CD4-positive, alpha-beta T cell treated with Interferon alpha-2 for 1 hour (primary cell): Measurements from ENCODE around the gene PLPPR2.
"Not testable (repeated sequence)": the region's sequence is repeated elsewhere in the genome, so short reads cannot be mapped to it uniquely, and the experiment has no call there.

Experiments used
- DNase-seq, 2 donors: peaks; one replicate each; pipeline ENCODE4 v3.0.0-alpha.2; 2020 to 2022

The PLPPR2 gene

DNA sequence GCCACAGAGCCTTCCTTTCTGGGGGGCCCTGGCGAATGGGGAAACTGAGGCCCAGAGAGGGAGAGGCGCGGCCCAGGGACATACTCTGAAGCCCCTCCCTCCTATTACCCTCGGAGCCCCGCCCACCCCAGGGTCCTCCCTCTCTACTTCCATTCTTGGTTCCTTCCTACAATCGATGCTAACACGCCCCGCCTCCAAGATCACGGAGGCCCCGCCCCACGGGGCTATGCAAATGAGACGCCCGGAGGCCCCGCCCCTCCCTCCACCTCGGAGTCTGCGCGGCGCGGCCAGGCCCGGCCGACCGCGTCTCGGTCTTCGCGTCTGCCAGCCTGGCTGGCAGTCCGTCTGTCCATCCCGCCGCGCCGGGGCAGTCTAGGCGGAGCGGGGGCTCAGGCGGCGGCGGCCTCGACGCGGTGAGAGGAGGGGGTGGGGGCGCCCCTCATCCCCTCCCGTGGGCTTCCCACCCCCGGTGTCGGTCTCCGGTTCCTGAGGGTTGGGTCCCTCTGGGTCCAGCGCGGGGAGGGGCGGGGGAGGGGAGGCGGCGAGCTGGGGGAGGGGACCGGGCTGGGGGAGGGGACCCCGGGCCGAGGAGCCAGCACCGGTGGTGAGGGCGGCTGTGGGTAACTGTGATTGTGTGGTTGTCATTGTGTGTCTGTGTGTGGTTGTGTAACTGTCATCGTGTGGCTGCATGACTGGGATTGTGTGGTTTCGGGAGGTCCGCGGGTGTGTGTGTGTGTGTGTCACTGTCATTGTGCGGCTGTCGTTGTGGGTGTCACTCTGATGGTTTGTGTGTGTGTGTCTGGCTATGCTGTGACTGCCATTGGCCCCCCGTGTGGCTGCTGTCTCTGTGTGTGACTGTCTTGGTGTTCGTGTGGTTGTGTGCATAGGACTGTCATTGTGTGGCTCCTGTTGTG is at the start of gene PLPPR2:
Gene PLPPR2 (plus strand): TSS at position 273 of the 914 bp plus-strand sequence. CDS start 2,242 bp downstream, outside the sequence.
- peak; percentile 90 to 91 for DNase-seq

DNA sequence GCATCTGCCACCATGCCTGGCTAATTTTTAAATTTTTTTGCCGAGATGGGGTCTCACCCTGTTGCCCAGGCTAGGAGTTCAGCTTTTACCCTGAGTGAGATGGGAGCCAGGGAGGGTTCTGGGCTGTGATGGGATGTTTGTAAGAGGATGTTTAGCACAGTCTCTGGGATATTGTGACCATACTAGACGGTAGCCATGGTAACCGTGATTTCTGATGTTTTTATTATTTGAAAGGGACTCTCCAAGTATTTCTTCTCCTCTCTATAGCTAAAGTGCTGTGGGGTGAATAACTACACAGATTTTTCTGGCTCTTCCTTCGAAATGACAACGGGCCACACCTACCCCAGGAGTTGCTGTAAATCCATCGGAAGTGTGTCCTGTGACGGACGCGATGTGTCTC is 48.9 kb upstream of the PLPPR2 start:
- no peak for DNase-seq

DNA sequence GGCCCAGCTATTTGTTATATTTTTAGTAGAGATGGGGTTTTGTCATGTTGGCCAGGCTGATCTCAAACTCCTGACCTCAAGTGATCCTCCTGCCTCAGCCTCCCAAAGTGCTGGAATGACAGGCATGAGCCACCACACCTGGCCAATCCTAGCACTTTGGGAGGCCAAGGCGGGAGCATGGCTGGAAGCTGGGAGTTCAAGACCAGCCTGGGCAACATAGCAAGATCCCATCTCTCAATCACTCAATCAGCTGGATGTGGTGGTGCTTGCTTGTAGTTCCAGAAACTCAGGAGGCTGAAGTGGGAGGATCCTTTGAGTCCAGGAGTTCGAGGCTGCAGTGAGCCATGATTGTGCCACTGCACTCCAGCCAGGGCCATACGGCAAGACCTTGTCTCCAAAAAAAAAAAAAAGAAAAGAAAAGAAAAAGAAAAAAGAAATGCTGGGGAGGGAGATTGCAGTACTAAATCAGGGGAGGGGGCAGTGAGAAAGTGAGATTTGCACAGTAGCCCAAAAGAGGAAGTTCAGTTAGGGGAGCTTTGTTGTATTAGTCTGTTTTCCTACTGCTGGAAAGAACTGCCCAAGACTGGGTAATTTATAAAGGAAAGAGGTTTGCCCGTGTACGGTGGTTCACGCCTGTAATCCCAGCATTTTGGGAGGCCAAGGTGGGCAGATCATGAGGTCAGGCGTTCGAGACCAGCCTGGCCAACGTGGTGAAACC is 34.8 kb upstream of the PLPPR2 start:
- not testable (repeated sequence) for DNase-seq

- no peak for DNase-seq
These were observed 33.8 kb upstream of the PLPPR2 start for GRCh38 chr19:11321191-11322126.

DNA sequence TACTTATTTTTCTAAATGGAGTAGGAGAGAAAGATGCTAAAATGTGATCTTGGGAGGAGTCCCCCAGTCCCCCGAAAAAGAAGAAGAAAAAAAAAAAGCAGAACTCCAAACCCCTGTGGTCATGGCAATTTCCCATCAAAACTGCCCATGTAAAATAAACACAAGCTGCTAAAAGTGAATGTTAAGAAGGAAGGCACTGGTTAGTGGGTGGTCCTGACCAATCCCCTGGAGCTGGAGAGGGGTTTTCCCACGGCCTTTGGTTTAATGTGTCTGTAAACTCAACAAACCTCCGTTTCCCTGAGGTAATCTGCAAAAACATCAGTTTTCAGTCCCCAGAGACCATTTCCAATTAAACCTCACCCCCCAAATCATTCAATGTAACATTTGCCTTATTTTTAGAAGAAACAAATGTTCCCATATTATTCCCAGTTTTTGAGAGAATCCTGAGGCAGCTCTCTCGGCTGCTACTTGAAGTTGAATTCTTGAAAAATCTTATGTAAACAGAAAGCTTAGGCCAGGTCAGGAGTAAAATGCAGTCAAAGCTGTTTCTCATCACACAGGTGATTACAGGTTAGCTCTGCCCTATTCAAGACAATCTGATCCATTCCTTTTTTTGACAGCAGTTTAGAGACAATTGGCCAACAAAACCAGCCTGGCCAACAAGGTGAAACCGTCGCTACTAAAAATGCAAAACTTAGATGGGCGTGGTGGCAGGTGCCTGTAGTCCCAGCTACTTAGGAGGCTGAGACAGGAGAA is 32.8 kb upstream of the PLPPR2 start:
- DNase-seq = peak in 1 of 2 donors; percentile 22

GRCh38 chr19:11323601-11324078 is 31.6 kb upstream of the PLPPR2 start:
- no peak for DNase-seq

DNA sequence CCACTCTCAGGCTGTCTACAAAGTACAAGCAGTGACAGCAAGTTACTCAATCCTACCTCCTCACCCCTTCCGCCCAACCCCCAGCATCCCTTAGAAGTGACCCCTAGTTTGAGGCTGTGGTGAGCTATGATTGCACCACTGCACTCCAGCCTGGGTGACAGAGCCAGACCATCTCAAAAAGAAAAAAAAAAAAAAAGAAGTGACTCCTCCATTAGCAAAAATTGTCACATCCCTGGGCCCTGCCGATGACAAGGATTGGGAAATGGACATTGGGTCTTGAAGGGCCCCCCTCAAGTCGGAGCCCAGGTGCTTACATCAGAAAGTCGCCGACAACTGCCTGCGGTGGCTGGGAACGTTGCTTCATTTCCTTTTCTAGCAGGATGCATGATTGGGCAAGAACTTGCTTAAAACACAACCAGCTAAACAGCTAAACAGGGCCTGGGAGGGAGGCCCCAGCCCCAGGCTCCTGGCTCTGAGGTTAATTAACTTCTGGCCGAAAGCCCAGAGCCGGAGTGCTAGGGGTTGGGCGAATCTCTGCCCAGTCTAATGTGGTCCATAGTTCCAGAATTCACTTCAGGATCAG is 31.1 kb upstream of the PLPPR2 start:
- DNase-seq = peak; percentile 34 to 70

DNA sequence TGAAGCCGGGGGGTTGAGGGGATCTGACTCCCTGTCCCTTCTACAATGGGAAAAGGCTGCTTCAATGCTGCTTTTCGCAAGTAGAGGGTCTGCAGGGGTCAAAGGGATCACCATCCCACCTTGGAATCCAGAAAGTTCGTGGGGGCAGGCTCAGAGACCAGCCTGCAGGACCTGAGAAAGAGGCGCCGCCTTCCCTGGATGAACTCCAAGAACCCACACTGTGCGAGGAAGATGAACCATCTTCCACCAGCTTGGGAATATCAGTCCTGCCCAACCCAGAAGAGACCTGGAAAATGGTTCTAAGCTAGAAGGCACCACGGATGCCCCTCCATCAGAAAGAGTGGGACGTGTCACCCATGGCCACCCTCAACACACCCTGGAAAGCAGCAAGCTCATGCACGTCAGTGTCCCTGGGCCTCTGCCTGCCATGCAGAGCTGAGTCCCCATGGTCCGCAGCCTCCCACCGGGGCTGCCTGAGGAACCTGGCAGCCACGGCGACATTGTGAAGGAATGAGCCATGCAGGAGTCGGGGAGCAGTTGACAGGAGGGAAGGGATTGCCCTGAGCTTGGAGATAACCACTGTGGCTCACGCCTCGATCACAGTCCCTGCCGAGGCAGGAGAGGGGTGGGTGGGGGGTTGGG is 30.4 kb upstream of the PLPPR2 start:
- no peak for DNase-seq

GRCh38 chr19:11325544-11325943 is 29.7 kb upstream of the PLPPR2 start:
- no peak for DNase-seq

DNA sequence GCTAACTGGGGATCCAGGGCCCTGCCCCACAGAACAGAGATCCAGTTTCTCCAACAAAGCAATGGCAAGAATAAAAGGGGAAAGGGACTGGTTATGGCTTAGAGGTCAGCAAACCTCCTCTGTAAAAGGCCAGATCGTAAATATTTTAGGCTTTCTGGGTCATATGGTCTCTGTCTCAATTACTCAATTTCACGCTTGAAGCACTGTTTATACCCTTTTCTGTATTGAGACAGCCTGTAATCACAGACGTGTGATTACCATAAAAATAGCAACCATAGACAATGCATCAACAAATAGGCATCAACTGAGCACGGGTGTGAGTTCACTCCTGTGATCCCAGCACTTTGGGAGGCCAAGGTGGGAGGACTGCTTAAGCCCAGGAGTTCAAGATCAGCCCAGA is 25.1 kb upstream of the PLPPR2 start:
- no peak for DNase-seq

- DNase-seq = no peak
These were observed 23.7 kb upstream of the PLPPR2 start for GRCh38 chr19:11331502-11331901.

- no peak for DNase-seq
These were observed 22.4 kb upstream of the PLPPR2 start for GRCh38 chr19:11332822-11333221.

DNA sequence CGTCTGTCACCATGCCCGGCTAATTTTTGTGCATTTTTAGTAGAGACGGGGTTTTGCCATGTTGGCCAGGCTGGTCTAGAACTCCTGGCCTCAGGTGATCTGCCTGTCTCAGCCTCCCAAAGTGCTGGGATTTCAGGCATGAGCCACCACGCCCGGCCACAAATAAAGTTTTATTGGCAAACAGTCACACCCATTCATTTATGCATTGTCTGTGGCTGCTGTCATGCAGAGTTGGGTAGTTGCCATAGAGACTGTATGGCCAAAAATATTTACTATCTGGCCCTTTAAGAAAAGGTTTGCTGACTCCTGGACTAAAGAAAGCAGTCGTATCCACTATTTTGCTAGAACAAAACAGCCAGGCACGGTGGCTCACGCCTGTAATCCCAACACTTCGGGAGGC is 21.4 kb upstream of the PLPPR2 start:
- DNase-seq = not testable (repeated sequence)

GRCh38 chr19:11335449-11336146 is 19.6 kb upstream of the PLPPR2 start:
- DNase-seq = no peak

- DNase-seq = peak in 1 of 2 donors; percentile 19
These were observed 18.2 kb upstream of the PLPPR2 start for GRCh38 chr19:11337080-11337479.

GRCh38 chr19:11338121-11338520 is 17.1 kb upstream of the PLPPR2 start:
- DNase-seq = no peak

DNA sequence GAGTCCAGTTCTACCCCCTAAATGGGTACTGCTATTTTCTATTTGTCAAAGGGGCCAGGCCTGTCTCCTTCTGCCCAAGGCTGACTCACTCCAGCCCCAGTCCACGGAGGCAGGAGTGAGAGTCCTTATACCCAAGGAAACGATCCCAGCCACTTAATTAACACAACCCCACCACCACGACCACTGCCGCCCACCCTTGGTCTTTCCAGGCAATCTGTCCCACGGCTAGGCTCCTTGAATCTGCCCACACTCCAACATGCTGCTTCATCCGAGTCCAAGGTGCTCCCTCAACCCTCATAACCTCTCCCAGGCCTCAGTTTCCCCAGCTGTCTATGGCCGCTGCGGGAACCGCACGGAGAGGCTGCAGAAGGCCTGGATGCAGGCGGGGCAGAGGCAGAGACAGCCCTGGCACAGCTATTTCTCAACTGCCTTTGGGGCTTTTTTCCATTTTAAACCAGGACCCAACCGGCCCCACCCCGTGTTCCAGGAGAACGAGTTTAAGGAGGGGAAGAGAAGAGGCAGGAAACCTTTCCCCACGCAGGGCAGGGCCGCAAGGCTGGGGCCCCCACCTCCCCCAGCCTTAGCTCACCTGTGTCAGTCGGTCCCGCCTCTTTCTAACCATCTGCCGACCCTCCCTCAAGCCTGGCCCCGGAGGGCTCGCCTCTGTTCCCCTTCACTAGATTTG is 16.5 kb upstream of the PLPPR2 start:
- DNase-seq = no peak

GRCh38 chr19:11339254-11340098 is 15.8 kb upstream of the PLPPR2 start, which contains the start of gene RAB3D:
Gene RAB3D, minus strand, starts transcription at chr19:11339657. Its CDS starts 2,258 bp downstream, at chr19:11337399.
- DNase-seq = peak; percentile 83 to 85

DNA sequence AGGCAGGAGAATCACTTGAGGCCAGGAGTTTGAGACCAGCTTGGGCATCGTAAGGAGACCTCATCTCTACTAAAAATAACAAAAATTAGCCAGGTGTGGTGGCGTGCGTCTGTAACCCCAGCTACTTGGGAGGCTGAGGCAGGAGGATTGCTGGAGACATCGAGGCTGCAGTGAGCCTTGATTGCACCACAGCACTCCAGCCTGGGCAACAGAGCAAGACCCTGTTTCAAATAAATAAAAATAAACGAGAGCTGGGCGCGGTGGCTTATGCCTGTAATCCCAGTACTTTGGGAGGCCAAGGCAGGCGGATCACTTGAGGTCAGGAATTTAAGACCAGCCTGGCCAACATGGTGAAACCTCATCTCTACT is 15.1 kb upstream of the PLPPR2 start:
- DNase-seq = not testable (repeated sequence)
